Measurements from ENCODE around the gene PAPSS1.

The PAPSS1 gene

GRCh38 chr4:107603430-107603829, 116.6 kb downstream of the PAPSS1 start:
- H3K4me3 ChIP-seq (ENCODE audit: control insufficient read depth, low read depth, low read length) = no peak overlapping the region
- DNase-seq (ENCODE audit: low read depth) = peak; percentile 27
- no peak for TF ChIP-seq CTCF (IDR thresholded peaks at IDR 0.05; ENCODE audit: control insufficient read depth, insufficient read depth, low read depth, low read length, missing control alignments)

- no peak for TF ChIP-seq CTCF (IDR thresholded peaks at IDR 0.05; ENCODE audit: control insufficient read depth, insufficient read depth, low read depth, low read length, missing control alignments)
- H3K4me3 ChIP-seq (ENCODE audit: control insufficient read depth, low read depth, low read length) = no peak overlapping the region
- DNase-seq (ENCODE audit: low read depth) = no peak
These were observed 119.1 kb downstream of the PAPSS1 start for GRCh38 chr4:107600983-107601382.

- peak; percentile 28 for DNase-seq (ENCODE audit: low read depth)
- no peak for TF ChIP-seq CTCF (IDR thresholded peaks at IDR 0.05; ENCODE audit: control insufficient read depth, insufficient read depth, low read depth, low read length, missing control alignments)
- no peak overlapping the region for H3K4me3 ChIP-seq (ENCODE audit: control insufficient read depth, low read depth, low read length)
These were observed 119.6 kb downstream of the PAPSS1 start for GRCh38 chr4:107600436-107600835.

- no peak overlapping the region for H3K4me3 ChIP-seq (ENCODE audit: control insufficient read depth, low read depth, low read length)
- TF ChIP-seq CTCF (IDR thresholded peaks at IDR 0.05; ENCODE audit: control insufficient read depth, insufficient read depth, low read depth, low read length, missing control alignments) = no peak
- DNase-seq (ENCODE audit: low read depth) = no peak
These were observed 120.2 kb downstream of the PAPSS1 start for GRCh38 chr4:107599841-107600240.

- TF ChIP-seq CTCF (IDR thresholded peaks at IDR 0.05; ENCODE audit: control insufficient read depth, insufficient read depth, low read depth, low read length, missing control alignments) = no peak
- H3K4me3 ChIP-seq (ENCODE audit: control insufficient read depth, low read depth, low read length) = no peak overlapping the region
- no peak for DNase-seq (ENCODE audit: low read depth)
These were observed 126.8 kb downstream of the PAPSS1 start for GRCh38 chr4:107593230-107593629.

- DNase-seq (ENCODE audit: low read depth) = no peak
- no peak overlapping the region for H3K4me3 ChIP-seq (ENCODE audit: control insufficient read depth, low read depth, low read length)
- no peak for TF ChIP-seq CTCF (IDR thresholded peaks at IDR 0.05; ENCODE audit: control insufficient read depth, insufficient read depth, low read depth, low read length, missing control alignments)
These were observed 127.5 kb downstream of the PAPSS1 start for GRCh38 chr4:107592519-107592918.

- no peak overlapping the region for H3K4me3 ChIP-seq (ENCODE audit: control insufficient read depth, low read depth, low read length)
- no peak for DNase-seq (ENCODE audit: low read depth)
- TF ChIP-seq CTCF (IDR thresholded peaks at IDR 0.05; ENCODE audit: control insufficient read depth, insufficient read depth, low read depth, low read length, missing control alignments) = no peak
These were observed 130.8 kb downstream of the PAPSS1 start for GRCh38 chr4:107589269-107589668.

Measured in AG09309 (cell line).